Measurements from ENCODE around the gene MICAL3. TPM values are rescaled to one million over a fixed set of nuclear protein-coding genes. Genes with fewer than 3 reads are reported as not detected.

The MICAL3 gene
- total RNA-seq, 4 donors from 2014 or later = 15.8 to 45.4 (median 31.6) TPM

DNA sequence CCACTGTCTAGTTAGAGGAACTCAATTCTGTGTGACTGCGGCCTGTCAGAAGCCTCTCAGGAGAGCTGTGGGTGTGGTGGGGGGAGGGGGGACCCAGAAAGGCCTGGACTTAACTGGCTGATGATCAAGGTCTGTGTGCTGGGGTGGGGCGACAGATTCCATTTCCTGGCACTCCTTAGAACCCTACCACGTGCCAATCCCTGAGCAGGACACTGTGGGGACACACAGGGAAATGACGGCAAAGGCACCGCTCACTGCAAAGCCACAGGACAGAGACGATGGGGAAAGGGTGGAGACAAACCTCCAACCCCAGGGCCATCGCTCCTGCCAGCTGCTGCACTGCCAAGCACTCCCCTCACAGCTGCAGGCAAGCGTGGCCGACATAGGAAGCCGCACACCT, 191.7 kb downstream of the MICAL3 start:
- TF ChIP-seq, protein P1, sequence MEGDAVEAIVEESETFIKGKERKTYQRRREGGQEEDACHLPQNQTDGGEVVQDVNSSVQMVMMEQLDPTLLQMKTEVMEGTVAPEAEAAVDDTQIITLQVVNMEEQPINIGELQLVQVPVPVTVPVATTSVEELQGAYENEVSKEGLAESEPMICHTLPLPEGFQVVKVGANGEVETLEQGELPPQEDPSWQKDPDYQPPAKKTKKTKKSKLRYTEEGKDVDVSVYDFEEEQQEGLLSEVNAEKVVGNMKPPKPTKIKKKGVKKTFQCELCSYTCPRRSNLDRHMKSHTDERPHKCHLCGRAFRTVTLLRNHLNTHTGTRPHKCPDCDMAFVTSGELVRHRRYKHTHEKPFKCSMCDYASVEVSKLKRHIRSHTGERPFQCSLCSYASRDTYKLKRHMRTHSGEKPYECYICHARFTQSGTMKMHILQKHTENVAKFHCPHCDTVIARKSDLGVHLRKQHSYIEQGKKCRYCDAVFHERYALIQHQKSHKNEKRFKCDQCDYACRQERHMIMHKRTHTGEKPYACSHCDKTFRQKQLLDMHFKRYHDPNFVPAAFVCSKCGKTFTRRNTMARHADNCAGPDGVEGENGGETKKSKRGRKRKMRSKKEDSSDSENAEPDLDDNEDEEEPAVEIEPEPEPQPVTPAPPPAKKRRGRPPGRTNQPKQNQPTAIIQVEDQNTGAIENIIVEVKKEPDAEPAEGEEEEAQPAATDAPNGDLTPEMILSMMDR (IDR thresholded peaks at IDR 0.05; ENCODE audit: low read depth) = no peak

DNA sequence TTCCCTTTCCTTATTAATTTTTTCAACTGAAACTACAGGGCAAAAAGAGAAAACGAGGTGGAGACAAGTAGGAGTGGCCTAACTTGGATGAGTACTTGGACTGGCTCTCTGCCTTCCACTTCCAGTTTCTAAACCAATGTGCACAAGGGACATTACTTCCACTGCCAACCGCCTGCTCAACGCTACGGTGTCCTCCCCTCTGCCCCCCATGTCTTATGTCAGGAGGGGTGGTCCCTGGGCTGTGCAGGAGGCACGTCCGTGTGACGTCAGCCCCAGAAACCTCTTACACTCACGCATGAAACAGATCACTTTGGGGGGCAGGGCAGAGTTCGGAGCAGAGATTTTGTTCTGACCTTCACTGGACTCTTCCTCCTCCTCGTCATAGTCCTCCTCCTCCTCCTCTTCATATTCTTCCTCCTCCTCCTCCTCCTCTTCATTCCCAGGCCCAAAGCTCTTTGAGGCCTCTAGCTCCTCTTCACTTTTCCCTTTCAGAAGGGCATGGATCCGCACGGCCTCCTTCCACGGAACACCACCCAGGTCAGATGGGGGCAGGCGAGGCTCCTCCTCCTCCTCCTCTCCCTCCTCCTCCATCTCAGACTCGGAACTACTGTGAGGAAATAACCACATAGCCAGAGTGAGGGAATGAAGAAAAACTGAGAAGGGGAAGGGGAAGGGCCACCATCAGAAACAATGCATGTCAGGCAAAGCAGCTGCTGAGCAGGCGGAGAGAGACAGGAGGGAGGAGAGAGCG, 192.7 kb downstream of the MICAL3 start:
- TF ChIP-seq, protein P1 (IDR thresholded peaks at IDR 0.05; ENCODE audit: low read depth) = no peak

DNA sequence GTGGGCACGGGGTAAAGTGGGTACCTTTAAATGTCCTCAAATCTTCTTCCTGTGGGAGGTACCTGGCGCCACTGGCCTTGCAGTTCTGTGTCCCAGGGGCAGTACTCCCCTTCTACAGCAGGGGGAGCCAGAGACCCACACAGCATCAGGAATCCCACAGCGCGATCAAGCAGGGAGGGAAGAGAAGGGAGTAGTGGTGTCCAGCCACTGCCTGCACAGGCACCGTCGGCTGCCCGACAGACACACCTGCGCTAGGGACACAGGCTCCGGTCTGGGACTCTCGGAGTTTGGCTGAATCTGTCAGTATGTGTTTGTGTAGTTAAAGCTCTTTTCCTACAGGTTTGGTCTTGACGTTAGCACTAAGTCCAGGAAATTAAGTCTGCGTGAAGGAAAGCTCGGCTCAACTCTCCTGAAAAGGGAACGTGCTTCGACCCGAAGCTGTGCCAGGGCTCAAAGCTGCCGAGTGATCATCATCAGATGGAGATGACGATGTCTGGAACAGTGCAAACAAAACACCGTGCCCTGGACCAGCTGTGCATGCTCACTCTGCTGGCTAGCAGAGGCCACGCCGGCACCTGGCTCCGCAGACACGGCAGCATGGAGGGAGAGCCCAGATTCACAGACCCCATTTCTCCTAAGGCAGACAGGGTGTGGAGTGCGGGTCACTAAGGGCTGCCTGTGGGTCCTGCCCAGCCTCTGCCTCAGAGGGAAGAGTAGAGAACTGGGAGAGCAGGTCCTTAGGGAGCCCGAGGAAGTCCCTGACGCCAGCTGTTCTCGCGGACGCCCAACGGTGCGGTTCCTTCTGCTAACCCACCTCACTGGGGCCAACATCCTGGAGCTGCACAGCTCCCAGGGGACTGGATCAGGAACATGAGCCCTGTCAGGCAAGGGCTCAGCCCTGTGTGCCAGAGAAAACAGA, 194.1 kb downstream of the MICAL3 start:
- TF ChIP-seq, protein P1 (IDR thresholded peaks at IDR 0.05; ENCODE audit: low read depth) = no peak

DNA sequence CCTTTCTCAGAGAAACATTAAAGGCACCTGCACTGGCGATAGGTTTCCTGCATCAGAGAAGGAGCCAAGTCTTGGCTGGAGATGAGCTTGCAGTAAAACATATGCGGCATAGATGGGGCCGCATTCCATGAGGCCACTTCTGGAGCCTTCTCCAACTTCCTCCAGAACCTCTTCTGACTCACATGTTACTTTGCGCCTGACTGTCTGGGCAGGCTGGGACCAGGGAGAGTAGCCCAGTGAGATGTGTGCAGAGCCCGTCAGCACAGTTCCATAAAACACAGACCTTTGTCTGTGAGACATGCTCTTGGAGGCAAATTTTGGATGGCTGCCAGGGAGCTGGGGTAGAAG, 194.7 kb downstream of the MICAL3 start:
- TF ChIP-seq, protein P1 (IDR thresholded peaks at IDR 0.05; ENCODE audit: low read depth) = no peak

DNA sequence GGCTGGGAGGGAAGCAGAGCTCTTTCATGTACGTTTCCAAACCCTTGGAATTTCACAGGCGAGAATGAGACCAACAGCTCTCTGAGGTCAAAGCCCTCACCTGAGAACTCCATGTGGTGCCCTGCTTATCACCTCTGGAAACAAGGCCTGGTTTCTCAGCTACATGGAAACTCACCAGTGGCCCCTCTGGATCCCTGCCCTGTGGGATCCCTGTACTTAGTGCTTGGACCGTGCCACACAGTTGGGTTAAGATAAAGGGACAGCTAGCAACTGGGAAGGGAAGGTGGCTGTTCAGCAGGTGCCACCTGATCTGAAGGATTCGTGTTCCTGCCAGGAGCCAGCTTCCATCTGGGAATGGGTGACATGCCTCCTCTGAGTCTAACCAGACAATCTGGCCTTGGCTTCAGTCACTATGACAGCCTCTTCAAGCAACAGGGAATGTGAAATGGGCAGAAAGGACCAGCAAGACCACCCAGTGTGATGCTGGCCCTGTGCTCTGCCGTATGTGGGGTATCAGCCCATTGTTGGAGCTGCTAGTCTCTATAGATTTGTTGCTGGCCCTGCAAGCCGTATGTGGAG, 195.8 kb downstream of the MICAL3 start:
- TF ChIP-seq, protein P1 (IDR thresholded peaks at IDR 0.05; ENCODE audit: low read depth) = no peak

DNA sequence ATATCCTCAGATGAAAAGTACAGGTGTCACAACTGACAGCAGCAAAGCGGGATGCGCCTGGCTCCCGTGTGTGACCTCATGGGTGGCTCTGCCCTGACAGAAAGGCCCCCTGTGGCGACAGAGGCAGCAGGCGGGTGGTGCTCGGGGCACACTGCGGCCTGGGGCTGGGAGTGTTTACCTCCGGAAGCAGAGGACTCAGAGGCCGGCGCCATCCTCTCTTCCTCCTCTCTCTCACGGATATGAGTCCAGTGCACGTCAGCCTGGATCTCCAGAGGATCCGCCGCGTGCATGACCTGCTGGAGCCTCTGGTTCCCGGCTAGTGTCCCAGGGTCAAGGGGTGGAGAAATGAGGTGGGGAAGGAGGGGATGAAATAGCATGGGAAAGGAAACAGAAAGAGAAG, 196.9 kb downstream of the MICAL3 start:
- TF ChIP-seq, protein P1 (IDR thresholded peaks at IDR 0.05; ENCODE audit: low read depth) = no peak

All from subcutaneous adipose tissue (tissue), 4 donors.